HCT116 (cell line): ENCODE data around the gene KRTAP16-1. TPM values are rescaled to one million over a fixed set of nuclear protein-coding genes. Genes with fewer than 3 reads are reported as not detected.
A peak's percentile ranks its signal among the peaks of the same experiment; 100 is the strongest.

Experiments used
- ATAC-seq: fragments of 200-7000 bp; cut with Tn5 transposase; 2 replicates; pipeline ENCODE4 v1.9.1; 2020; ENCODE audit warnings: mild to moderate bottlenecking, moderate library complexity
- BruUV-seq: library from RNA; stranded (reverse); fragments of 400-500 nt; replicated peaks from 2 replicates; lab custom pipeline; 2021; lab: Mats Ljungman, UMichigan
- CTCF ChIA-PET: fragments of 300-600 bp; sonication (Branson Sonifier 250); formaldehyde crosslinking; loops from one replicate; lab custom pipeline; 2021; ENCODE audit warnings: antibody characterized with exemption; lab: Charles Lee
- POLR2A ChIA-PET: fragments of 300-600, 350-600 bp; sonication (Branson Sonifier 250); formaldehyde crosslinking; loops from one replicate; lab custom pipeline; 2021; ENCODE audit warnings: antibody characterized with exemption; lab: Charles Lee
- RAD21 ChIA-PET, 2 experiments: fragments of 300-600 bp; sonication (Branson Sonifier 250); formaldehyde crosslinking; loops; one replicate each; lab custom pipeline; 2023; ENCODE audit warnings: low total read pairs in 2 of 2; ENCODE audit not compliant: uncharacterized antibody in 2 of 2, unreplicated experiment in 2 of 2, low non-redundant PET in 1 of 2; lab: Charles Lee
- DNase-seq: peaks from one replicate; pipeline ENCODE4 v3.0.0-alpha.2; 2010; ENCODE audit warnings: low read depth, low spot score
- H2AFZ ChIP-seq: fragments of 200-600 bp; shearing (Covaris generic), sonication (generic); 2 replicates; pipeline ENCODE4 v1.6.1; 2017; ENCODE audit warnings: low read depth, mixed run types, mixed read lengths, antibody characterized with exemption, low read length; ENCODE audit not compliant: poor library complexity, severe bottlenecking
- H3K27ac ChIP-seq: 2 replicates; pipeline ENCODE4 v1.5.1; 2012; ENCODE audit warnings: low read depth, low read length
- H3K27me3 ChIP-seq: fragments of 200-600 bp; sonication (generic); 2 replicates; pipeline ENCODE4 v1.6.1; 2016; ENCODE audit warnings: mixed run types, low read length, mixed read lengths; ENCODE audit not compliant: insufficient read depth
- H3K36me3 ChIP-seq, 2 experiments: fragments of 200-500 bp in 1 of 2; fragments of 200-600 bp in 1 of 2; sonication (Bioruptor generic) in 1 of 2; sonication (generic) in 1 of 2; 2 replicates each; pipeline versions ENCODE4 v1.5.1 to v1.6.1; 2014 to 2016; ENCODE audit warnings: low read length in 2 of 2, inconsistent platforms in 1 of 2, mixed read lengths in 1 of 2, mixed run types in 1 of 2; ENCODE audit not compliant: insufficient read depth in 2 of 2, control insufficient read depth in 1 of 2
- H3K4me1 ChIP-seq, 2 experiments: fragments of 200-600 bp in 1 of 2; sonication (generic) in 1 of 2; 2 replicates each; pipeline versions ENCODE4 v1.5.1 to v1.6.1; 2012 to 2017; ENCODE audit warnings: low read length in 2 of 2, inconsistent platforms in 1 of 2, mild to moderate bottlenecking in 1 of 2, mixed read lengths in 1 of 2, mixed run types in 1 of 2, moderate library complexity in 1 of 2; ENCODE audit not compliant: insufficient read depth in 2 of 2, control insufficient read depth in 1 of 2
- H3K4me2 ChIP-seq: fragments of 200-600 bp; sonication (generic); 2 replicates; pipeline ENCODE4 v1.6.1; 2017; ENCODE audit warnings: mixed run types, low read length, mixed read lengths
- H3K4me3 ChIP-seq, 2 experiments: fragments of 200-600 bp in 1 of 2; sonication (generic) in 1 of 2; replicated peaks in 1 of 2; 2 replicates each; pipeline ENCODE4 v1.5.1; 2011 to 2016; ENCODE audit warnings: low read length in 2 of 2, control low read depth in 1 of 2, low read depth in 1 of 2, mild to moderate bottlenecking in 1 of 2, mixed read lengths in 1 of 2, mixed run types in 1 of 2
- H3K79me2 ChIP-seq: fragments of 200-600 bp; sonication (generic); 2 replicates; pipeline ENCODE4 v1.6.1; 2017; ENCODE audit warnings: mild to moderate bottlenecking, mixed run types, low read length, moderate library complexity, mixed read lengths; ENCODE audit not compliant: insufficient read depth
- H3K9ac ChIP-seq: fragments of 200-600 bp; sonication (generic); 2 replicates; pipeline ENCODE4 v1.6.1; 2016; ENCODE audit warnings: low read length, mixed read lengths
- H3K9me2 ChIP-seq: fragments of 200-600 bp; sonication (generic), shearing (Covaris generic); 2 replicates; pipeline ENCODE4 v1.6.1; 2017; ENCODE audit warnings: mixed run types, mild to moderate bottlenecking, moderate library complexity; ENCODE audit not compliant: insufficient read depth
- H3K9me3 ChIP-seq, 2 experiments: fragments of 200-500 bp in 1 of 2; fragments of 200-600 bp in 1 of 2; sonication (Bioruptor generic) in 1 of 2; sonication (generic) in 1 of 2; 2 replicates each; pipeline ENCODE4 v1.6.1; 2014 to 2017; ENCODE audit warnings: low read length in 2 of 2, mixed read lengths in 2 of 2, inconsistent platforms in 1 of 2, low read depth in 1 of 2, mild to moderate bottlenecking in 1 of 2, mixed run types in 1 of 2, moderate library complexity in 1 of 2; ENCODE audit not compliant: control insufficient read depth in 1 of 2, insufficient read depth in 1 of 2
- H4K20me1 ChIP-seq: fragments of 200-600 bp; sonication (generic), shearing (Covaris generic); 2 replicates; pipeline ENCODE4 v1.6.1; 2017; ENCODE audit warnings: mixed run types, mild to moderate bottlenecking, moderate library complexity; ENCODE audit not compliant: insufficient read depth
- CBX3 ChIP-seq: IDR thresholded peaks from 2 replicates; pipeline ENCODE4 v1.6.1; 2012; ENCODE audit warnings: low read depth
- CTCF ChIP-seq, 3 experiments: fragments of 200-600 bp in 1 of 3; sonication (generic) in 1 of 3; IDR thresholded peaks in 2 of 3; conservative IDR thresholded peaks in 1 of 3; 2 replicates each; pipeline ENCODE4 v1.5.1; 2012 to 2017; ENCODE audit warnings: low read depth in 2 of 3, low read length in 2 of 3, antibody characterized with exemption in 1 of 3, borderline replicate concordance in 1 of 3, control low read depth in 1 of 3, mild to moderate bottlenecking in 1 of 3, mixed read lengths in 1 of 3, mixed run types in 1 of 3, moderate library complexity in 1 of 3; ENCODE audit not compliant: insufficient read depth in 1 of 3
- EZH2 ChIP-seq: fragments of 200-600 bp; sonication (generic); IDR thresholded peaks from 2 replicates; pipeline ENCODE4 v1.6.1; 2017; ENCODE audit warnings: antibody characterized with exemption, mixed run types
- RAD21 ChIP-seq: IDR thresholded peaks from 2 replicates; pipeline ENCODE4 v1.6.1; 2012; ENCODE audit warnings: low read depth, mild to moderate bottlenecking
- SRF ChIP-seq: IDR thresholded peaks from 2 replicates; pipeline ENCODE4 v1.6.1; 2012; ENCODE audit warnings: low read depth
- TCF7L2 ChIP-seq: IDR thresholded peaks from 2 replicates; pipeline ENCODE4 v1.7.0; 2011; ENCODE audit warnings: borderline replicate concordance, inconsistent platforms; ENCODE audit not compliant: insufficient read depth, insufficient read length; ENCODE audit errors: extremely low read depth
- intact Hi-C: fragments of 100-400 bp; cut with micrococcal nuclease; formaldehyde crosslinking; loops from 2 replicates; pipeline ENCODE4 v1.10.0; 2022
- total RNA-seq: library from RNA; stranded (reverse); gene quantifications from one replicate; pipeline ENCODE4 v1.2.1, GENCODE V29; 2021; ENCODE audit not compliant: unreplicated experiment

The KRTAP16-1 gene
- total RNA-seq, 1 experiment from 2014 or later: not detected

DNA sequence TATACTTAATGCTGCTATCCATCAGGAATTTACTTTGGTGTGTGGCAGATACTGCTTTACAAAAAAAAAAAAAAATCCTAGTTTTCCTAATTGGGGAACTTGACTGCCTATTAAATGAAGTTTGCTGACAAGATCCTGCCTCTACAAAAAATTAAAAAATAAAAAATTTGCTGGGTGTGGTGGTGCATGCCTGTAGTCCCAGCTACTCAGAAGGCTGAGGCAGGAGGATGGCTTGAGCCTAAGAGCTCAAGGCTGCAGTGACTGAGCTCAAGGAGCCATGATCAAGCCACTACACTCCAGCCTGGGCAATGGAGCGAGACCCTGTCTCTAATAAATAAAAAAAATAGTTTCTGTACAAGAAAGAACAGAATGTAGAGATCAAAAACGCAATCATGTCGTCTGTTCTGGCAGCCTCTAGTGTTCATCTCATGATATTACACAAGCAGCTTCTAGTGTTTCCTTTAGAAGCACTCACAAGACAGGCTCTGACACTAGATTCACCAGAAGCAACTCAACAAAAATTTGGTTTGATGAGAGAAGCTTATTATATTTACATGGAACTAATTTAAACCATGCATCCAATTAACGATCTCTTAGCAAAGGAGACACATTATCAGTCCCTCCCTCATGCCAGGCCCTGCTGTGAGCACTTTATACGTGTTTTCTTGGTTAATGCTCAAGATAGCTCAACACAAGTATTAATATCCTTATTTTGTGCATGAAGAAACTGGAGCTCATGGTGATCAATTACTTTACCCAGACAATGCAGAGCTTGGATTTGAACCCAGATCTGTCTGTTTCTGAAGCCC lies 13.2 kb upstream of the KRTAP16-1 start:
- ATAC-seq (peak; percentile 46), DNase-seq (peak; percentile 35)
- TF ChIP-seq EZH2 (no peak), RAD21 (peak; percentile 82), SRF (no peak), TCF7L2 (peak; percentile 43), CTCF (IDR thresholded peaks at IDR 0.05 in 2 of 3, conservative IDR thresholded peaks at IDR 0.05 in 1 of 3; ENCODE audit: borderline replicate concordance in 1 of 3, insufficient read depth in 1 of 3, low read depth in 2 of 3, low read length in 2 of 3) (peak; percentile 52 to 67 (median 61); a peak in 5 of 6 replicates), CBX3 (0 out of 2 replicates have a peak, but pooled peaks have one; percentile 49)
- Histone ChIP-seq H3K27ac (peak overlapping the region; percentile 35), H3K4me2 (no peak overlapping the region), H3K4me1 (peaks cover 5 to 18% of the 10 kb centered on the region in 2 experiments; a peak in 3 of 4 replicates), H3K27me3 (no peaks in the 10 kb centered on the region), H3K9ac (no peak overlapping the region), H3K4me3 (no peak overlapping the region), H2AFZ (no peak overlapping the region), H3K79me2 (no peaks in the 10 kb centered on the region), H4K20me1 (no peaks in the 10 kb centered on the region), H3K9me2 (no peaks in the 10 kb centered on the region), H3K36me3 (peaks cover 0 to 7% of the 10 kb centered on the region in 2 experiments; a peak in 1 of 4 replicates), H3K9me3 (peaks cover 4 to 25% of the 10 kb centered on the region in 2 experiments; a peak in 1 of 4 replicates)
- BruUV-seq: no TSS peak
- ChIA-PET POLR2A (interaction anchor here (0.6 to 0.8 kb wide), 2 partner anchors 372 to 413 kb away, joined by 3 read pairs; no protein-coding TSS in a partner anchor), RAD21 (no interaction called here), CTCF (interaction anchor here (0.5 to 2.9 kb wide), 19 partner anchors 8 to 706 kb away, joined by 3 to 15 read pairs (median 4); no protein-coding TSS in a partner anchor)
- intact Hi-C loops: loop anchor here (1.0 to 10.0 kb wide), 4 partner anchors 225 to 697 kb away; no protein-coding TSS in a partner anchor
